GM19023 (cell line): ENCODE data around the gene CTRL.

ENCODE experiments used
- ATAC-seq: cut with Tn5 transposase; IDR thresholded peaks from one replicate; pipeline ENCODE4 v1.9.1; 2021; ENCODE audit warnings: mild to moderate bottlenecking, moderate library complexity; ENCODE audit not compliant: unreplicated experiment

The CTRL gene

GRCh38 chr16:67893743-67894399 is 37.8 kb downstream of the CTRL start:
- ATAC-seq, result no peak

- peak; percentile 95 for ATAC-seq
Observed at GRCh38 chr16:67892899-67893742, 38.5 kb downstream of the CTRL start, which contains the start of gene PSKH1. Gene PSKH1 (plus strand): TSS chr16:67893254. CDS start chr16:67908750, 15,496 bp downstream.

GRCh38 chr16:67892375-67892774 is 39.3 kb downstream of the CTRL start:
- ATAC-seq, result no peak

DNA sequence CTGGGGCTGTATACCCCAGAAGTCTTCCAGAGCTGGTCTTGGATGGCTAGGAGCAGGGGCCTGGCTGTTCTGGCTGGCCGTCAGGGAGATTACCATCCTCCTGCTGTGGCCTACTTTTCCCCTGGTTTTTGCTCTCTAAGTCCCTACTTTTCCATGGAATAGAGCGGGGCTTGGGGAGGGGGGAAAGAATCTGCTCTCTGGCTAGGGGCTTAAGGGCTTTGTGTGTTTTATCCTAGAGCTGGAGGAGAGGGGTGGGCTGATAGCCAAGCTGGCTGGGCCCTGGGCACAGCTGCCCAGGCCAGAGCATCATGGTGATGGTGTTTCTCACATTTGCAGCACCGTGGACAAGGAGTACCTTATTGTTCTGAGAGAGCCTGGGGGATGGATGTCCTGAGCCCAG is 43.3 kb downstream of the CTRL start:
- ATAC-seq, result no peak

- no peak for ATAC-seq
Observed at GRCh38 chr16:67886387-67886786, 45.3 kb downstream of the CTRL start.

GRCh38 chr16:67885976-67886375 is 45.7 kb downstream of the CTRL start:
- ATAC-seq, result no peak

DNA sequence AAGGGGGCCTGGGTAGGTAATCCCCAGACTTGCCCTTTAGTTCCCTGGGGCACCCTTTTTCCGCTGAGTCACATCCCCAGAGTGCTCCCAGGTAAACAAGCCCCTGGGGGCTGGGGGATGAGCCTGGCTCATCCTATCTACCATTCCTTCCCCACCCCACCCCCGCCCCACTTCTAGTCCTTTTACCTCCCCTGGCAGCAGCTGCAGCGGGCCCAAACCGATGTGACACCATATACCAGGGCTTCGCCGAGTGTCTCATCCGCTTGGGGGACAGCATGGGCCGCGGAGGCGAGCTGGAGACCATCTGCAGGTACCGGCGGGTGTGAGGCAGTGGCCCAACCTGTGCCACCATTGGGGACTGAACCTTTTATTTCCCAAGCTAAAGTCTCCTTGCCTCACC is 46.1 kb downstream of the CTRL start:
- no peak for ATAC-seq

- no peak for ATAC-seq
Observed at GRCh38 chr16:67884684-67885083, 47.0 kb downstream of the CTRL start, which contains the start of gene NRN1L. Gene NRN1L (plus strand): TSS chr16:67884885. CDS start chr16:67884904, 19 bp downstream.

DNA sequence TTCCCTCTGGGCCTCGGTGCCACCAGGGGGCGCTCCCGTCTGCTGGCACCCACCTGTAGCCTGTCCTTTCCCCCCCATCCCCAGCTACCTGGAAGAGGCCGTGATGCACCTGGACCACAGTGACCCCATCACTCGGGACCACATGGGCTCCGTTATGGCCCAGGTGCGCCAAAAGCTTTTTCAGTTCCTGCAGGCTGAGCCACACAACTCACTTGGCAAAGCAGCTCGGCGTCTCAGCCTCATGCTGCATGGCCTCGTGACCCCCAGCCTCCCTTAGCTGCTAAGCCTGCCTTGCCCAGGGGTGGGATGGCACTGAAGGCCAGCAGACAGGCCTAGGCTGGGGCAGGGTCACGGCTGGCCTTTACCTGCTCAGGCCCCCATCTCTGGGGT is 47.8 kb downstream of the CTRL start:
- no peak for ATAC-seq

GRCh38 chr16:67883146-67883871 is 48.4 kb downstream of the CTRL start:
- no peak for ATAC-seq

- no peak for ATAC-seq
Observed at GRCh38 chr16:67882374-67883145, 49.1 kb downstream of the CTRL start.

- ATAC-seq, result no peak
Observed at GRCh38 chr16:67881621-67882161, 50.0 kb downstream of the CTRL start.

DNA sequence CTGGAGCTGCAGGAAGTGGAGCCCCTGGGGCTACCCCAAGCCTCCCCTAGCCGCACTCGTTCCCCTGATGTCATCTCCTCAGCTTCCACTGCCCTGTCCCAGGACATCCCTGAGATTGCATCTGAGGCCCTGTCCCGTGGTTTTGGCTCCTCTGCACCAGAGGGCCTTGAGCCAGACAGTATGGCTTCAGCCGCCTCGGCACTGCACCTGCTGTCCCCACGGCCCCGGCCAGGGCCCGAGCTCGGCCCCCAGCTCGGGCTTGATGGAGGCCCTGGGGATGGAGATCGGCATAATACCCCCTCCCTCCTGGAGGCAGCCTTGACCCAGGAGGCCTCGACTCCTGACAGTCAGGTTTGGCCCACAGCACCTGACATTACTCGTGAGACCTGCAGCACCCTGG is 51.1 kb downstream of the CTRL start:
- ATAC-seq, result no peak

DNA sequence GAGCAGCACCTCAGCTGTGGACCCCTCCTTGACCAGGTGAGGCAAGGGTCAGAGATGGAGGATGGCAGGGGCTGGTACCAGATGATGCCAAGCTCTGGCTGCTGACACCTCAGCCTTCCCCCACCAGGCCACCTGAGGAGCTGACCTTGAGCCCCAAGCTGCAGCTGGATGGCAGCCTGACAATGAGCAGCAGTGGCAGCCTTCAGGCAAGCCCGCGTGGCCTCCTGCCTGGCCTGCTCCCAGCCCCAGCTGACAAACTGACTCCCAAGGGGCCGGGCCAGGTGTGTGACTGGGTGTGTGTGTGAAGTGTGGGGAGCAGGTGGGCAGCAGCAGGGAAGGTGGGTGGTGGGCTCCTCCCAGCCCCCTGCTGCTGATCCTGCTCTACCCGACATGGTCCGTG is 51.7 kb downstream of the CTRL start:
- ATAC-seq, result no peak
